Measurements from ENCODE around the gene IL21R. TPM values are rescaled to one million over a fixed set of nuclear protein-coding genes. Genes with fewer than 3 reads are reported as not detected.

The IL21R gene
- total RNA-seq: 25.9 and 26.2 TPM in 2 replicates

GRCh38 chr16:27401768-27402568, at the start of gene IL21R:
Gene IL21R (plus strand): TSS chr16:27402174. CDS start chr16:27430072, 27,898 bp downstream.
- intact Hi-C loops (cut with micrococcal nuclease): loop anchor here (1.0 to 5.0 kb wide), 4 partner anchors 25 to 85 kb away; no protein-coding TSS in a partner anchor

GRCh38 chr16:27353853-27354252, 48.1 kb upstream of the IL21R start:
- intact Hi-C loops (cut with micrococcal nuclease): no loop called here

GRCh38 chr16:27355610-27356009, 46.4 kb upstream of the IL21R start:
- intact Hi-C loops (cut with micrococcal nuclease): no loop called here

- intact Hi-C loops (cut with micrococcal nuclease): no loop called here
Measured at GRCh38 chr16:27356794-27357193, 45.2 kb upstream of the IL21R start.

GRCh38 chr16:27359051-27359450, 42.9 kb upstream of the IL21R start:
- intact Hi-C loops (cut with micrococcal nuclease): no loop called here

- intact Hi-C loops (cut with micrococcal nuclease): no loop called here
Measured at GRCh38 chr16:27359615-27360014, 42.4 kb upstream of the IL21R start.

GRCh38 chr16:27361987-27362386, 40.0 kb upstream of the IL21R start:
- intact Hi-C loops (cut with micrococcal nuclease): no loop called here

- intact Hi-C loops (cut with micrococcal nuclease): no loop called here
Measured at GRCh38 chr16:27362570-27363245, 39.3 kb upstream of the IL21R start.

GRCh38 chr16:27363246-27363632, 38.7 kb upstream of the IL21R start:
- intact Hi-C loops (cut with micrococcal nuclease): no loop called here

- intact Hi-C loops (cut with micrococcal nuclease): no loop called here
Measured at GRCh38 chr16:27363797-27364196, 38.2 kb upstream of the IL21R start.

GRCh38 chr16:27364493-27365141, 37.4 kb upstream of the IL21R start:
- intact Hi-C loops (cut with micrococcal nuclease): no loop called here

GRCh38 chr16:27365142-27366089, 36.6 kb upstream of the IL21R start:
- intact Hi-C loops (cut with micrococcal nuclease): loop anchor here (2.0 kb wide), 1 partner anchor 91 kb away; no protein-coding TSS in a partner anchor

- intact Hi-C loops (cut with micrococcal nuclease): loop anchor here (1.0 to 2.0 kb wide), 4 partner anchors 35 to 212 kb away; partner anchors contain the start of gene IL21R
Measured at GRCh38 chr16:27366687-27367460, 35.1 kb upstream of the IL21R start.

- intact Hi-C loops (cut with micrococcal nuclease): loop anchor here (1.0 to 2.0 kb wide), 6 partner anchors 35 to 212 kb away; partner anchors contain the start of gene IL21R
Measured at GRCh38 chr16:27367461-27368357, 34.3 kb upstream of the IL21R start.

- intact Hi-C loops (cut with micrococcal nuclease): loop anchor here (1.0 kb wide), 2 partner anchors 133 to 189 kb away; no protein-coding TSS in a partner anchor
Measured at GRCh38 chr16:27368358-27368722, 33.6 kb upstream of the IL21R start.

- intact Hi-C loops (cut with micrococcal nuclease): no loop called here
Measured at GRCh38 chr16:27369806-27370205, 32.2 kb upstream of the IL21R start.

- intact Hi-C loops (cut with micrococcal nuclease): no loop called here
Measured at GRCh38 chr16:27370318-27370717, 31.7 kb upstream of the IL21R start.

- intact Hi-C loops (cut with micrococcal nuclease): no loop called here
Measured at GRCh38 chr16:27373312-27373711, 28.7 kb upstream of the IL21R start.
